ENCODE results near the gene IL1RAPL1.

IL1RAPL1 gene

GRCh38 chrX:29834764-29835163 lies 1247.5 kb downstream of the IL1RAPL1 start:
- no peak for DNase-seq

DNA sequence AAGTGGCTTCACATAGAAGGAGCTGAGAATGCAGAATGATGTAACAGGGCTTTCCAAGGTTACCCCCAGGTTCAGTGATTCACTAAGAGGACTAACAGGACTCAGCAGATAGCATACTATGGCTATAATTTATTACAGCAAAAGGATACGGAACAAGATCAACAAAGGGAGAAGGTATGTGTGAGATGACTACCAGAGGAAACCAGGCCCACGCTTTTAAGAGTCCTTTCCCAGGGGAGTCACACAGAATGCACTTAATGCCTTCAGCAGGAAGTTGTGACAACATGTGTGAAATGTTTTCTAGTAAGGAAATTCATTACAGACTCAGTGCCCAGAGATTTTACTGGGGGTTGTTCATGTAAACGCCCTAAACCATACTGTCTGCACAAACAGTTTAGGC lies 1254.5 kb downstream of the IL1RAPL1 start:
- DNase-seq = no peak

- DNase-seq = no peak
These were observed 1255.3 kb downstream of the IL1RAPL1 start for GRCh38 chrX:29842552-29842951.

GRCh38 chrX:29851857-29852605 lies 1264.8 kb downstream of the IL1RAPL1 start:
- DNase-seq = no peak

DNA sequence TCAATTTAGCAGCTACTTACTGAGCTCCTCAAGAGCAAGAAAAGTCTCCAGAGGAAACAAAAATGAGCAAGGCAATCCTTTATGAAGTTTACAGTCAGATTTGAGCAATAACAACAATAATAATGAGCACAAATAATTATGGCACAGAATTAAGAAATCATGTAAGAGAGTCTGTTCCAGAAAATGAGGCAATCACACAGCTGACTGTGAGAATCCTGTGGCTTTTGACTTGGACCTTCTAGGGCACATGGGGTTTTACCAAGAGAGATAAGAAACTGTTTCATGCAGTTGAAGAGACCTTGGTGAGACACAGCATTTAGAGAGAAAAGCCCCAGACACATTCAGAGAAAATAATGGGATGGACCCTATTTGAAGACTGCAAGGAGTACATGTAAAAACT lies 1265.5 kb downstream of the IL1RAPL1 start:
- no peak for DNase-seq

- no peak for DNase-seq
These were observed 1271.5 kb downstream of the IL1RAPL1 start for GRCh38 chrX:29858714-29859113.

DNA sequence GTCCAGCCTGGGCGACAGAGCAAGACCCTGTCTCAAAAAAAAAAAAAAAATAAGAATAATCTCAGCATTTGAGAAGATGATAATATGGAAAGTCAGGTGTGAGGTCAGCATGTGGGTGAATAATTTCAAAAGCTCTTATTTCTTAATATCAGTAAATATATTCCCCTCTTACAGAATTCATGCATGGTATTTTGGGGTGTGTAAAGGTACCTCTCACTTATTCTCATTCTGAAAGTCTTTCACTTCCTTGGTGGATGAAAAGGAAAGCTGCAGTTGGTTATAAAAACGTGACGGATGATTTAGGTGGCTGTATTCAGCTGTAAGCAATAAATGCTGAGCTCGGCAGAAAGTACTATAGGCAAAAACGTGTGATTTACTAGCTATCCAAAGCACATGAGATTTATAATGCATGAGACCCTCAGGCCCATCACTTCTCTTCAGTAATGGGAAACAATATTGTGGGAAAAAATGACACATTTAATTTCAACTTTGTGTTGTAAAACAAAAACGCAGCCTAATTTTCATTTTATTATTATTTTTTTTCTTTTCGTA lies 1275.0 kb downstream of the IL1RAPL1 start:
- no peak for DNase-seq

DNA sequence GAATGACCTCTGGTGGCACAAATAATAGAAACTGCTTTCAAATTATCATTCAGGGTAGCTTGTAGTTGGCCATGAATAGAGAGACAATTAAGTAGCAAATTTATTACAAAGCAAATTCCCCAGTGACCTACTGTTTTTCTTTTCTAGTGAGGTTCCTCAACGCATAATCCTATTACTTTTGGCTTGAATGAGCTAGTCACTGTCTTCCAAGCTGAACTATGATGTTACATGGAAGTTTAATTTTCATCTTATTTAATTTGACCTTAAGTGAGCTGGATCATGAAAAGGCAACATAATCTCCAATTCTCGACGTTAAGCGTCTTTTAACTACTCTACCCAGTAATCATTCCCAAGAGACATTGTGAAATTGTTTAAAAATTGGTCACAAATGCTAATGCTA lies 1280.7 kb downstream of the IL1RAPL1 start:
- no peak for DNase-seq

DNA sequence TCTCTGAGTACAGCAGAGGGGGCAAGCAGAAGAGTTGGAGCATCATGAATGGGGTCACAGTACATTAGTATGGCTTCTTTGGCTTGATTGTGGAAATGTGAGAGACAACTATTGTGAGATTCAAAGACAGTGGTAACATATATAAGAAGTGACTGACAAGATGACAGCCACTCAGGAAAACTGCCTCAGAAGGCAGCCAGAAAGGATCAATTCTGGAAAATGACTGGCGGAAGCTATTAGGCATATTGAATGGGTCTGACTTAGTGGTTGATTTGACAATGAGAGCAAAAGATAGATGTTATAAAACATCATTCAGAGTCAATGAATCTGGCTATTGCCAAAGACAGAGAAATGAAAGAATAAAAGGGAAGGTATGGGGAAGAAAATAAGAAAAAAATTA lies 1282.6 kb downstream of the IL1RAPL1 start:
- no peak for DNase-seq

DNA sequence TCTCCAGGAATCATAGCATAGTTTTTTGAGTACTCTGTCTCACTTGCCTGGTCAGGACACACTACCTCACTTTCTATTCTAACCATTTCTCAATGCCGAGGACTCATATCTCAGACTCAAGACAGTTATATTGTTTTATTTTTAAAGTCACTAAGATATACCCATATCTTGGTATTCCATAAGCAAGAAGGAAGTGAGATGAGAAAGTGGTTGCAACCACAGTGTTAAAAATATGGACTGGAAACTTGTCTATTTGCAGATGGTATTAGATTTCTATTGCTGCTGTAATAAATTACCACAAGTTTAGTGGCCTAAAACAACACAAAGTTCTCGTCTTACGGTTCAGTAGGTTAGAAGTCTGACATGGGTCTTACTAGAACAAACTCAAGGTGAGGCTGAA lies 1283.4 kb downstream of the IL1RAPL1 start:
- DNase-seq = no peak

GRCh38 chrX:29872831-29873230 lies 1285.6 kb downstream of the IL1RAPL1 start:
- DNase-seq = no peak

GRCh38 chrX:29876733-29877132 lies 1289.5 kb downstream of the IL1RAPL1 start:
- no peak for DNase-seq

- DNase-seq = no peak
These were observed 1293.7 kb downstream of the IL1RAPL1 start for GRCh38 chrX:29880977-29881376.

DNA sequence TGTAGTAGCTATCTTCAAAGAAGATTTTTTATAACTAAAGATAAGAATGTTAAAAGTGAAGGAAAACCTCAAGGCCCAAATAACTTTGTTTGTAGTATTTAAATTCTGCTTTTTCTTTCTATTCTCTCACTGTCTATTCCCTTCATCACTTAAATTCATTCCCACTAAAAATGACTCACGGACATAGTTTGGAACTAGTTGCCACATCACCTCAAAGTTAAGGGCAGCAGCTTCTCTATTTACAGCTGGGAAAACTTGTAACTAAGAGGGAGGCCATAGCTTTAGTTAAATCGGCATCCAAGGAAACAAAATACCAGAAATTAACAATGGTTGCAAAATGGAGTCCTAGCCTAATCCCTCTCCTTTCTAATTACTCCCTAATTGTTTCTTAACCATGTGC lies 1302.8 kb downstream of the IL1RAPL1 start:
- DNase-seq = no peak

GRCh38 chrX:29890646-29891200 lies 1303.5 kb downstream of the IL1RAPL1 start:
- DNase-seq = no peak

DNA sequence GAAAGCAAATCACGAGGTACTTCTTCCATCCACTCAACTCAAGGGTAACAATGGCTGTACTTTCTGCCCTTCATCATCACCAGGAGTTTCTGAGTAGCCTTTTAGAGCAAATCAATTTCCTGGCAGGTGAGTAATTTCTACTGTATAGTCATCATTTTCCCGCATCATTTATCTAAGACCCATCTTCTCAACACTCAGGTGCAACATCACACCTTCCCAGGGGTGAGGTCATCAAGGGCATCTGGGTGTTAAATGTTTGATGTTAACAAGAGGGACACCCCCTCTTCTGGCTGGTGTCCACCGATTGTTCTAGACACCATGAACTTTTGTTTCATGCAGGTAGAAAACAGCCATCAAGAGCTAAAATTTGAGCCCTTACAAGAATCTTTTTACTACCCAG lies 1314.8 kb downstream of the IL1RAPL1 start:
- DNase-seq = no peak

DNA sequence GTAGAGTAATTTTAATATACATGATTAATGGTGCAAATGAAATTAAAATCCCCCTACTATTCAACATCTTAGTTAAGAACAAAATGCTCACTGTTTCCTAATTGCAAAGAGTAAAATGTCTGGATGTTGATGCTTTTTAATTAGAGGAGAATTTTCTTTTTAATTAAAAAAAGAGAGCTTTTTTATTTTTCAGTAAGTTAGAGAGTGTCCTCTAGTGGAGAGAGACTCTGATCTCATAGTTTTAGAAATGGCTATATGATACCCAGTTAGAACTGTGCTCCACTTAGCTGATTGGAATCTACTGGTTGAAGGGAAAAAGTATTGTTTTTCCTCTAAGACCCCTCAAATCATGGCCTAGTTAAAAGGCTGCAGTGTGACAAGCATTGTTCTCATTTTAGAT lies 1316.1 kb downstream of the IL1RAPL1 start:
- DNase-seq = no peak

DNA sequence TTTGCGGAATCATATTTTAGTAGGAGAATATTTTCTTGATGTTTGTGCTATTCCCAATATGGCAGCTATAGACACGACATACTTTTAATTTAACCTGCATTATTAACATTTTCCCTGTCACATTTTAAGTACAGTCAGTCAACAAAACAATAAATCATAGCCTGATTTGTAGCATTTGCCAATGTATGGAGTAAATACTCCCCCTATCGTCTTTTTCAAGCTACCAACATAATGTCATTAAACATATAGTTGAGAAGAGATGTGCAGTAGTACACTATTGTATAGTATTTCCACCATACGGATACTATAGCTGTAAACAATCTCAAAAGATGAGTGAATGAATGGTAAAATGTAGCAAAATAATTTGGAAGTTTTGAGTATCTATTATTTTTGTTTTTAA lies 1324.4 kb downstream of the IL1RAPL1 start:
- no peak for DNase-seq

- DNase-seq = no peak
These were observed 1326.4 kb downstream of the IL1RAPL1 start for GRCh38 chrX:29913647-29914046.

DNA sequence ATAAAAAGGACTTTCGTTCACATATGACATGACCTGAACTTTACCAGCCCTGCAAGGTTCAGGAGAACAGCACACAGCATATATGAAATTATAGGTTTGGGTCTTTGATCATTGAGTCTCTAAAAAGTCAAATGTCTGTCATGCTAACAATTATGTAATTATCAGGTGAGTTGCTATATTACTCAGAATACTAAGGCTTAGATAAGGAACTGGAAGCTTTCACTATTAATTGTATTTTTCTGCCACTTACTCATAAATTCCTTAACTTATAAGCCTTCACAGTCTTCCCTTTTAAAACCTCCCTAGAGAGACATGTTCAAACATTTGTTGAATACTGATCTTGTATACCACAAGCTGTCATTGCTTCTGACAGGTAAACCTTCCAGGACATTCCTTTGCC lies 1335.4 kb downstream of the IL1RAPL1 start:
- DNase-seq = no peak

DNA sequence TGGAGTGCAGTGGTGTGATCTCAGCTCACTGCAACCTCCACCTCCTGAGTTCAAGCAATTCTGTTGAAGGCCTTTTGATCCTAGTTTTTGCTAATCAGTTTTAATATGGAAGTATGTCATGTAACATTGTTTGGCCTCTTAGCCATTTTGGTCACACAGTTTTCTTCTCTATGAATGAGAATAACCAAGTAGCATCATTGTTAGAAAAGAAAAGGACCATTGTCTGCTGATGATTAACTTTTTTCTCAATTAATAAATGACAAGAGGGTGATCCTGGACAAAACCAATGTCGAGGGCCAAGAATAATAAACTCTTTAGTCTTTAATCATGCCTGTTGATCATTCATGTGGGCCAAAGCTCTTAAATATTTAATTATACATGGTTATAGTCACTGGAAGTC lies 1338.8 kb downstream of the IL1RAPL1 start:
- no peak for DNase-seq

DNA sequence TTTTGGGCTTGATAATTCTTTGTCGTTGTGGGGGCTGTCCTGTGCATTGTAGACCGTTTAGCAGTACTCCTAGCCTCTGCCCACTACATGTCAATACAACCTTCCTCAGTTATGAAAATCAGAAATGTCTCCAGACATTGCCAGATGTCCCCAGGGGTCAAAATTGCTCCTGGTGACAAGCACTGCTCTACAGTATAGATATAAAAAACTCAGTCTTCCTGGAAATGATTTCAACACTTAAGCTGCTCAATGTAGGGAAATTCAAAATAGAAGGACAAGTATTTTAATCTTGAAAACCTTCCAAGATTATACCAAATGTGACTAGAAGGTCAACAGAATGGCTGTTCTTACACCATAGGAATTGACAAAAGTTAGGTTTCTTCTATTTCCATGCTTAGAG lies 1339.4 kb downstream of the IL1RAPL1 start:
- DNase-seq = no peak

DNA sequence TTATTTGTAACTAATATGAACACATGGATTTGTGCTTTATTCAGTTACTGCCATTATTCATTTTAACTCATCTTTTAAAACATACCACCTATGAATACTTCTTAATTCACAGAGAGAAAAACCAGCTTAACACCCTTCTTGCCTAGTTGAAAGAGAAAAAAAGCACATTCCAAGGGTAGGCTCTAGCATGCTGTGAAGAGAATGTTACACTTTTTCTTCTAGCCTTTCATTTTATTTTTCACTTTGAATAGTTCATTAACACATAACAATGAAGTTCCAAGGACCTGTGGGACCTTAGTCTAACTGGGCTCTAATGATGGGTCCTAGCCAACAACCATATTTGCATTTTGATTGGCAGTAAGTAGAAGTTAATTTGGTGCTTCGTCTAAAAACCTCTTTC lies 1348.2 kb downstream of the IL1RAPL1 start:
- DNase-seq = no peak

GRCh38 chrX:29940750-29941149 lies 1353.5 kb downstream of the IL1RAPL1 start:
- DNase-seq = no peak

DNA sequence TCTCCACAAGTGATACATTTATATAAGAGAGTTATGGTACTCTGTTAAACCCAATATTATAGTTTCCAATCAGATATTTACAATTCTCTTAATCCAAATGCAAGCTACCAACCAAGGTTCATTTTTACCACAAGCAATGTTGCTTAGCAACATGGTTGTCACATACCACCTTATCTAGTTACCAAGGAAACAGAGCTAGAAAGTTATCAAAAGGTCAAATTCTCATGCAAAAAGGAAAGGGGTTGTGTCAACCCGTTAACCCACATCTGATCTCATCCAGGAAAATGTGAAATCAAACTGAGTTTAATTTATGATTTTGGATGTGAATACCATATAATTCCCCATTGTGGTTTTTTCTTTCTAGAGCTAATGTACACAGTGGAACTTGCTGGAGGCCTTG lies 1354.0 kb downstream of the IL1RAPL1 start:
- DNase-seq = no peak

Measured in stimulated activated CD8-positive, alpha-beta memory T cell treated with anti-CD3 and anti-CD28 coated beads, Interleukin-4, amount 100 ng/mL, for 48 hours (primary cell).